Islet precursor cell (in vitro differentiated cells): Measurements from ENCODE around the gene CETP.

Experiments
- DNase-seq: peaks from one replicate; pipeline ENCODE4 v3.0.0-alpha.2; 2018

Gene CETP

DNA sequence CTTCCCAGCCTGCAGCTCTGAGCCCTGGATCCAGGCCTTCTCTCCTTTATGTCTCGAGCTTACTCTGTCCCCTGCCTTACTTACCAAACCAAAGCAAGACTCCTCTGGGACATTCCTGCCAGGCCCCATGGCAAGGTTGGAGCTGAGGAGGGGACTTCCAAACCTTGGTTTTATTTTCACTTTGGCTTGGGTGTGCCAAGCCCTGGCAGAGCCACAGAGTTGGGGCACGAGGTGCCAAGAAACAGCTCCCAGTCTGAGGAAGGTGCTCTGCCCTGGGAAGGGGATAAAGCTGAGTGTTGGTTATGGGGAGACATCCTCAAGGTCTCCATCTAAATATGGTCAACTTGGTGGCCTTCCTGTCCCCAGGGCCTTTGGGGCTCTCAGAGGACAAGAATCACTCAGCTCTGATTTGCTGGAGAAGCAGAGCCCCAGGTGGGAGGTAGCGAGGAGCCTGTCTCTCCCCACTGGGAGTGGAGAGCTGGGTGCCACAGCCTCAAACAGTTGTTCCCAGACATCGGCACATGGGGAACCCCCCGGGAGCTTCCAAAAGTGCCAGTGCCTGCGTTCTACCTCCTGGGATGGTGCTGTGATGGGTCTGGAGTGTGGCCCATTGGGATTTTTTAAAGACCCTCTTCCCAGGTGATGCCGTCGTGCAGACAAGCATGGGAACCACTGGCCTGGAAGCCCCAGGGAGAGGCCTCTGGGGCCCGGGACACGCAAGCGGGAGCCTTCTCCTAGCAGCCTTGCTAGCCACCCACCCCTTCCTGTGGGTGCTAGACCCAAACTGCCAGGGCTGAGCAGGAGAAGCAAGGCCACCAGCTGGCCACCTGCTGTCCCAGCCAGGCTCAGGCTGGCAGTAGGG is 37.9 kb downstream of the CETP start:
- DNase-seq, result no peak

DNA sequence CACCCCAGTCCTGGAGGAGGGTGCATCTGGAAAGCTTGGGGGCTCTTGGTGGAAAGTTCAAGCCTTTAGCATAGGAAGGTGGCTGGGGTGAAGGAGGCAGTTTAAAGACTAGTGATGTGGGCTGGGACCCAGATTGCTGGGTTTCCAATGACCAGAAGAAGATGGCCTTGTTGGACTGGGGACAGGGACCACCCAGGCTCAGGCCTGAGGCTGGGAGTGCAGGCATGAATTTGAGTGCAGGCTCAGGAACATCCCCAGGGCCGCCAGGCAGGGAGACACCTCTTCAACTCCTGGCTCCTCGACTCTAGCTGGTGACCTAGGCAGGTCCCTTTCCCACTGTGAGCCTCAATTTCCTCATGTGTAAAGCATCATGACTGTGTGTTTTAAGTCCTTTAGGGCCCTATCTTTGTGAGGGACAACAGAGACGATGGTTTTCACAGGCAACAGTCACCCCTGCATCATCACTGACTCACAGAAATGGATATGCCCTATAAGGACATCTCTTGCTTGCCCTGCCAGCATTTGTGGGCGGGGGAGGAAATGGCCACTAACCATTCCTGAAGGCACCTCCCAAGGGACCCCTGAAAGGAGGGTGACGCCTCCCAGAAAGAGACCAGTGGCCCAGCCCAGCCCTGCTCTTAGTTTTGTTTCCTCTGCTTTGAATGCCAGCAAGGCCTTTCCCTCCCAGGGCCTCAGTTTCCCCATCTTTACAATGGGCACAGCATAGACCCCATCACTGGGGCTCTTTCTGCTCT is 38.7 kb downstream of the CETP start:
- no peak for DNase-seq

DNA sequence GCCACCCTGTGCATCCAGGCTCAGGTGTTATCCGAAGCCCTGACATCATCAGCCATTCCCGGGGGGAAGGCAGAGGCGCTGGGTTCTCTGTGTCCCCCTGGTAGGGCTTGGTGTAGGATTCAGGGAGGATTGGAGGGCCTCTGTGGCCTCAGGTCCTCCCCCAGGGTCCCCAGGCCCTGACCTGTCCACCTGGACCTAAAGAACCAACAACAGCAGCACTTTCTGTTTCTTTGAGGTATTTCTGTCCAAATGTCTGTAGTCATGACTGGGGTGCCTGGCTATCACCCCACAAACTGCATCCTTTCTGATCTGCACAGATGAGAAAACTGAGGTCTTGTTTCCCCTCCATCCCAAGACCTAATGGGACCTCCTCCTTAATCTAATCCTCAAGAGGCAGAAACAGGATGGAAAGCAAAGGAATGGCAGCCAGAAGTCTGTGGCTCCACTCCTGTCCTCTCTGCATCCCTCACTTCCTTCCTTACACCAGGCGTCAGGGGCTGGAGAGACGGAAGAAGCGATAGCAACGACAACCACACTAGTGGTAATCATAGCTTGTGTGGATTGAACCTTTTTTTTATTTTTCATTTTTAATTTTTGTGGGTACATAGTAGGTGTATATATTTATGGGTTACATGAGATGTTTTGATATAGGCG is 39.4 kb downstream of the CETP start:
- DNase-seq, result no peak

DNA sequence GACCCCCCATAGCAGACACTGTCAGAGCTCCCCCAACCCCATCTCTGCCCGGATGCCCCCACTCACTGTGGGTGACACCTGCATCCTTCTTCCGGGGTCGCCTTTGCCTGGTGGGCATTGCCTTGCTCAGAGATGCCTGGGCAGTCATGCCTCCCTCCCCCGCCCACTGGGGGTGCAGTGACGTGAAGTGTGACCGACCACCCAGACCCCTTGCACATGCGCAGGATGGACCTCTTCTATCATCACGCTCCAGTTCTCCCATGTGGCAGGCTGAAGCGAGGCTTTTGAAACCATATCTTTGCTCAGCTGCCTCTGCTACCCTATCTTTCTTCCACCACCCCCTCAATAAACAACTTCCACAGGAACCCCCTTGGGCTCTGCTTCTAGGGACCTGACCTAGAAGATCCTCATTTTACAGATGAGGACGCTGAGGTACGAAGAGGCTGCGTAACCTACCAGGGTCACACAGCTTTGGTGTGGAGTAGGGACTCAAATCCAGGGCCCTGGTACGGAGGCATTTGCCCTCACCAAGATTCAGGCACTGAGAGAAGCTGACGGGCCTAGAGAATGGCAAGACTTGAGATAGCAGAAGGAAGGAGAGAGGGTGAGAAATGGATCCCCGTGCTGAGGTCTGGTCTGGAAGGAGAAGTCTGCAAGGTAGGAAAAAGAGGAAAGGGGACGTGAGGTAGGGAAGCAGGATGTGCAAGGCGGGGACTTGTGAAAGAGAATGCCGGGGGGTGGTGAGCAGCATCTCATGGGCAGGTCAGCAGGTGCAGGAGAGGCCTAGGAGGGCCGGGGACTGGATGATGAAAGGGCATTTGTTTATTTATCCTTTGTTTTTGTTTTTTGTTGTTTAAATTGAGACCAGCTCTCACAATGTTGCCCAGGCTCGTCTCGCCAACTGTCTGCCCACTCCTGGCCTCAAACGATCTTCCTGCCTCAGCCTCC is 42.0 kb downstream of the CETP start:
- DNase-seq, result peak; percentile 44

DNA sequence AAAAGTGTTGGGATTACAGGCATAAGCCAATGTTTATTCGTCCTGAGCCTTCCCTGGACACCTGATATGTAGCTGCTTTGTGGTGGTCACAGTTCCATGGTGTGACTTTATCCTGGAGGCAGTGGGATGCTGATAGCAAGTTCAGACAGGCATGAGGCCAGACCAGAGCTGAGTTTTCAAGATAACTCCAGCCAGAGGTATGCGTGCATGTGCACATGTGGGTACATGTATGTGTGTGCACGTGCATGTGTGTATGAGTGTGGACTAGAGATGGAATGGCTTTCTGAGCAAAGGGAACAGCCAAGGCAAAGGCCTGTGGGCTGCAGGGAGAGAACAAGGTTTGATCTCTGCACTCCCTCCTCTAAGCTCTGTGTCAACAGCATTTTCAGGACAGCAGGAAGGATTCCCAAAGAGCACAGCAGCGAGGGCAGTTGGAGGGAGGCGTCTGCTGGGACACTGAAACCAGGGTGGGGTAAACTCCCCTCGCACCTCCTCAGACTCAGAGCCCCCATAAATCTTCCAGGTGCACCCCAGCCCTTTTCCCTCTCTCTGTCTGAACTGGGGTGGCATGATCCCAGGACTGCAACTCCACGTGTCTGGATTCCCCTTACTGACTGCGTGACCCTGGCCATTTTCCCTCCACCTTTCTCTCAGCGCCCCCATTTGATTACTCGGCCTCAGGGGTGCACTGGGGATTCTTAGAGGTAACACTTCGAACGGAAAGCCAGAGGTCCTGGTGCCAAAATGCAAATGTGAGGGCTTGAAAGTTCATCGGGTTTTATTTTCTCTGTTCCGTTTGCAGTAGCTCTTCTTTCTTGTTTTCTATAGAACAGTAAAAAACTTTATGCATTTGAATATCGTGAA is 42.9 kb downstream of the CETP start:
- DNase-seq, result peak; percentile 46

DNA sequence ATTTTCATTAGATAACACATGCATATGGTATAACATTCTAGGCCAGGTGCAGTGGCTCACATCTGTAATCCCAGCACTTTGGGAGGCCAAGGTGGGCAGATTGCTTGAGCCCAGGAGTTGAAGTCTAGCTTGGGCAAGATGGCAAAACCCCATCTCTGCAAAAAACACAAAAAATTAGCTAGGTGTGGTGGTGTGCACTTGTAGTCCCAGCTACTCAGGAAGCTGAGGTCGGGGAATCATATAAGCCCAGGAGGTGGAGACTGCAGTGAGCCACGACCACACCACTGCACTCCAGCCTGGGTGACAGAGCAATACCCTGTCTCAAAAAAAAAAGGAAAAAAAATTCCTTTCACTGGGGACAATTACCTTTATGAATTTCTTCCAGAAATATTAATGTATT is 43.8 kb downstream of the CETP start:
- DNase-seq, result peak; percentile 8

DNA sequence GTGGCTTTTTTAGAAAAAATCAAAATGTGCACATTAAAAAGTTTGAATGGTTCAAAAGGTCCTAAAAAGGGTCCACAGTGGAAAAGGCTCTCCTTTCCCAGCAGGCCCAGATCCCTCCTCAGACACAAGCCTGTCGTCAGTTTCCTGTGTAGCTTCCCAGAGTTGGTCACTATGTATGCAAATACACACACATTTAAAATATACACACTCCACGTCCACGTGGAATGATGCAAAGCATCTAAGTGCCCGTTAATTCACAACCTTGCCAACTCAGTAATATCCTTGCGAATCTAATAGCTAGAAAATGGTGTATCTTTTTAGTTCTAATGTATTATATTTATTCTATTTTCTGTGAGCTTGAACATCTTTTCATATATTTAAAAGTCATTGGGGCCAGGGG is 45.3 kb downstream of the CETP start:
- DNase-seq, result peak; percentile 6

DNA sequence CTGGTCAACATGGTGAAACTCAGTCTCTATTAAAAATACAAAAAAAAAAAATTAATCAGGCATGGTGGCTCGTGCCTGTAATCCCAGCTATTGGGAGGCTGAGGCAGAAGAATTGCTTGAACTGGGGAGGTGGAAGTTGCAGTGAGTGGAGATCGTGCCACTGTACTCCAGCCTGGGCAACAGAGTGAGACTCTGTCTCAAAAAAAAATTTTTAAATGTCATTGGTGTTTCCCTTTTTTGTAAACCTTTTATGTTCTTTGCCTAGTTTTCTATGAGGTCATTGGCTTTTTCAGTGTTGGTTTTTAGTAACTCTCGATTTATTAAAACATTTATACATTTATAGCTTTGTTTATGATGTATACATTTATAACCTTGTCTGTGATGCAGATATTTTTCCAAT is 45.8 kb downstream of the CETP start:
- no peak for DNase-seq

DNA sequence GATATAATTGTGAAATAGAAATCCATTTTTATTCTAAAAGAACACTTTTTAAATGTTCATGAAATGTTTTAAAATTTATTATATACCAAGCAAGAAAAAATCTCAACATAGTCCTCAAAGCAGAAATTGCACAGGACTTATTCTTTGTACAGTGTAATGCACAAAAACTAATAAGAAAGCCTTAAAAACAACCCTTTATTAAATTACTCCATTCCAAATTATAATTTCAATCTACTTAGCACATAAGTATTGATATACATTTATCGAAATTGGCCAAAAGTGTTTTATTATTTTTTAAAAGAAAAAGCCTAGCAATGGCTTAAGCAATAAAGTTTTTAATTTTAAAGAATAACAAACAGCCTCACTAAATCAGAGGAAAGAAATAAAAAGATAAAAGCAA is 46.7 kb downstream of the CETP start:
- DNase-seq, result no peak

DNA sequence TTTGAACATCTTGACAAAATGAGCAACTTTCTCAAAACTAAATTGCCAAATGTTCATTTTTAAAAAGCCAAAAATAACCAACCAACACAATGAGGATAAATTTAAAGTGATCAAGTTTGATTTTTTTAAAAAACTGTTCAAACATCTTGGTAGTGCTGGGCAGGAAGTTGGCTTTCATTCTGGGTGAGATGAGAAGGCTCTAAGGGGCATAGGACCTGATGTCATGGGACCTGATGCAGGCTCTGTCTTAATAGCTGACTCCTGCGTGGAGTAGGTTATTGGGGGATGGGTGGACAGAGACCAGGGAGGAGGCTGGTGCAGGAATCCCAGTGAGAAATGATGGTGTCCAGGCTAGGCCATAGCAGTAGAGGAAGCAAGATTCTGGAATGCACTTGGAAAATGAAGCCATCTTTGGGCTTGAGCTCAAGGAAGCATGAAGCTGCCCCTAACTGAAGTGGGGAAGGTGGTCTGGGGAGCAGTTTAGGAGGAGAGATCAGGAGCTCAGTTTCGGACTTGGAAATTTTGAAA is 48.0 kb downstream of the CETP start:
- peak; percentile 22 for DNase-seq

DNA sequence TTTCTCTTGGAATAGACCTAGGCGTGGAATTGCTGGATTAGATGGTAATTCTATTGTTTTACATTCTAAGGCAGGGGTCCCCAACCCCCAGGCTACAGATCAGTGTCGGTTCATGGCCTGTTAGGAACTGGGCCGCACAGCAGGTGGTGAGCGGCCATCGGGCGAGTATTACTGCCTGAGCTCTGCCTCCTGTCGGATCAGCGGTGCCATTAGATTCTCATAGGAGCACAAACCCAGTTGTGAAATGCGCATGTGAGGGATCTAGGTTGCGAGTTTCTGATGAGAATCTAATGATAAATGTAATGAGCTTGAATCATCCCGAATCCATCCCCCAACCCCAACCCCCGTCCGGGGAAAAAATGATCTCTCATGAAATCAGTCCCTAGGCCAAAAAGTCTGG is 50.6 kb downstream of the CETP start:
- peak; percentile 48 for DNase-seq

DNA sequence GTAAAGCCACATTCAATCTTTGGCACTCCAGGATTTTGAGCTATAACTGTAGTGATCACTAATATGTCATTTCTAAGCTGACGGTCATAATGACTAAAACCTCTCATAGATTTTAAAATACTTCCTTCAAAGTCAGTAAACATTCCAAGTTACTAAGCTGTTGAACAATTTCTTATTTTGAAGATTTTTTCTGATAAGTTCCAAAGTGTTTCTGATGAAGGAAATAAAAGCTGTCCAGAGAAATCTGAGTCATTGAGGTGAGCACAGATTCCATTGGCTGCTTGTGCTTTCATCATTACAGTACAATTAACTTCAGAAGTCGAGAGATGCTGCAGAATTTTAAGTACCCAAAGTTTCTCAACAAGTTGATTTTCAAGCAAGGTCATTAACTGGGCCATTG is 51.5 kb downstream of the CETP start:
- DNase-seq, result no peak

DNA sequence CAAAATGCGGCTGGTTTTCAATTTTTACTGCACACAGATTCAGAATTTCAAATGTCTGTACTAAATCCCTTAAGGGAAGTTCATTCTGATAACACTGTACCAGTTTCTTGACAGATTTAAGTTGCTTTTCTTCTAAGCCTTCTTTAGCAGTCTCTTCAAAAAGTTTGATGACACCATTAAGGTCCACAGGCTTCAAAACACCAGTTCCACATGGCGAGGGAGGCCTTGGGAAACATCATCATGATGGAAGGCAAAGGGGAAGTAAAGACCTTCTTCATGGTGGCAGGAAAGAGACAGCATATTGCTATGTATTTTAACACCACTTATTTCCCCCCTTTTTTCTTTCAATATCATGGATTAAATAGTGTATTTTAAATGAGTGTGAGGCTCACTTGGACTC is 52.2 kb downstream of the CETP start:
- DNase-seq, result peak; percentile 10

DNA sequence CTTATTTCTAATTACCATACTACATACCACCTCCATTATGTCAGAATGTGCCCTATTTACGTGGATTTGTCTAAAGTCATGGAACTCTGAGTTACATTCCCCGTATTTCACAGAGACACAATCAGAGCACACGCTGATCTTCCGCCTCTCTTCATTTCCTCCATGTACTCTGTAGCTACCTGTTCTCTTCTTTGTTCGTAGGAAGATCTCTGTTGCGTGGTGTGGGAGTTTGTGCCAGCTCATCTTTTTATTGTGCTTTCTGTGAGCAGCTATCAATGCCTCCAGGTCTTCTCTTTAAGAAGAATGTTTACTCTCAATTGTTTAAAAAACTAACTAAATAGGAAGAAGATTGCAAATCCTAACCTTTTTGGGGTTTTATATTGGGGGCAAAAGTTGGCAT is 54.6 kb downstream of the CETP start:
- DNase-seq, result peak; percentile 4

DNA sequence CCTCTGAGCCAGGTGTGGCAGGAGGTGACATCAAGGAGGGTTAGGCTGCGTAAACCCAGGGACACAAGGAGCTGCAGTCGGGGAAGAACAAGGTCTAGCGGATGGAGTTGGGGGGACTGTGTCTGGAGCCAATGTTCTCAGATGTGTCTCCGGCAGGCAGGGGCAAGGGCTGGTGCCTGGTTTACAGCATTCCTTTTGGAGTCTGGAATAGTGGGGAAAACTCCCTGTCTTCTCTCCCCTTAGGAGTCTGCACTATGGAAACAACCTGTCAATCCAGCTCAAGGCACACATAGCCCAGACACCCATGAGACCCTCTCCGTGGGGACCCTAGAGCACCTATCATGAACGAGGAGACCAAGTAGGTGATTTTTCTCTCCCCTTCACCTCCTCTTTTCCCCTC is 55.1 kb downstream of the CETP start:
- peak; percentile 22 for DNase-seq

DNA sequence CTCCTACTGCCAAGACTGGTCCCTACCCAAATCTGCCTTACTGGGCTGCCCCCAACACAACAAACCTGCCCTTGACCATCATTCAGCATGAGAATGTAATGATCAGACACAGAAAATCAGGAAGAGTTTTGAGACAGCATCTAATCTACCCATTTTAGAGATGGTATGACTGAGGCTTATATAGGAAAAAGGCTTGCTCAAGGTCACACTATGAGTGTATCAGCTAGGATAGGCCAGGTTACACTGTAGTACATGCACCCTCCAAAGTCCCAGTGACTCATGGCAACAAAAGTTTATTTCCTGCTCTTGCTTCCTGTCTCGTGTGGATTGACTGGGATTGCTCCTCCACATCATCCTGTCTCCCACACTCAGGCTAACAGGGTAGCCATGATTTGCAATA is 55.5 kb downstream of the CETP start:
- DNase-seq, result peak; percentile 22

DNA sequence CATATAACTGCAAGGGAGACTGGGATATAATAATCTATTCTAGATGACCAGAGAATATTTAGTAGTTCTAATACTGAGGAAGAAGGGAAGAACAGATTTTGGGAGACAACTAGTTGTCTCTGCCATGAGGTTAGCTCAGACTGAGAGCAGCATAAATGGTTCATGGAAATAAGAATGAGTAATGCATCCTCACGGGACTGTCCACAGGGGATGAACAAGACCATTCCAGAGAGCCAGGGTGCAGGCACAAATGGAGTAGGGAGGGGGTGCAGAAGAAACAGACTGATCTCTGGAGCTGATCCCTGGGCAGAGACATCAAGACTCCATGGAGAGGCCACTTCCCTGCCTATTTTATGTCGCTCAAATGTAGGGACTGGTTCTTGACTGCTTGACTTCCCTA is 58.0 kb downstream of the CETP start:
- DNase-seq, result no peak

DNA sequence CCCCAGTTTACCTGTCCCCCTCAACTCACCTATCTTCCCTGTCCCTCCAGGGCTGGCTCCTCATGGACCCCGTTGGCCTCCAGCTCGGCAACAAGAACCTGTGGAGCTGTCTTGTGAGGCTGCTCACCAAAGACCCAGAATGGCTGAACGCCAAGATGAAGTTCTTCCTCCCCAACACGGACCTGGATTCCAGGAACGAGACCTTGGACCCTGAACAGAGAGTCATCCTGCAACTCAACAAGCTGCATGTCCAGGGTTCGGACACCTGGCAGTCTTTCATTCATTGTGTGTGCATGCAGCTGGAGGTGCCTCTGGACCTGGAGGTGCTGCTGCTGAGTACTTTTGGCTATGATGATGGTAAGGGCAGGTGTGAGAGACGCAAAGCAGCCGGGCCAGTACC is 58.9 kb downstream of the CETP start:
- no peak for DNase-seq

DNA sequence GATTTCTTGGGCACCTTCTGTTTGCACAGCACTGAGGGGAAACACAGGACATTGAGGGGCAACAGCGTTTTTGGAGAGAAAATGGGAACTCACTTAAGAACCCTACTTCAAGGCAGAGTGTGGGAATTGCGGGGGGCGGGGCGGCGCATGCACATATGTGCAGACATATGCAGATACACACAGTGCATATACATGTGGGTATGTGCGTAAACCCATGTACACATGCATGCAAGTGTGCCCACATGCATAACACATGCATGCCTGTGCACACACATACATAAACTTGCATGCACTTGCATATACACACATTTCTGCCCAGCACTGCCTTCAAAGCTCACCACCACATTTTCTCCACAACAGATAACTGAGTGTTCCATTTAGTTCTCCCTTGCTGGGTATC is 60.0 kb downstream of the CETP start:
- DNase-seq, result no peak

DNA sequence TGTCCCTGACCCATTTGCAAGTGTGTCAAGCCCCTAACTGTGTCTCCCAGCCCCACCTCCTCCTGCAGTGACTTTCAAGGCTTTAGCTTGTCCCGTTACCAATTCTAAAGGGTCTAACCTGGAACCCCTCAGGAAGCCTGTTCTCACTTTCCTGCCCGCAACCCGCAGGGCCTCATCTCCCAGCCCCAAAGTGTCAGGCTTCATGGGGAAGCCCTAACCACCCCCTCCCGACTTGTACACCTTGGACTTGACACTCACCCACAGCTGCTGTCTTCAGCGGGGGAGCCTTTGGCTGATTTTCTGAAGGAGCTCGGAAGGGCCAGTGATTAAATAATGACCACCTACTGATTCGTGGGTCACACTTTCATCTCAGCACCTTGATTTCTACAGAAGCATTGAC is 60.7 kb downstream of the CETP start:
- no peak for DNase-seq

DNA sequence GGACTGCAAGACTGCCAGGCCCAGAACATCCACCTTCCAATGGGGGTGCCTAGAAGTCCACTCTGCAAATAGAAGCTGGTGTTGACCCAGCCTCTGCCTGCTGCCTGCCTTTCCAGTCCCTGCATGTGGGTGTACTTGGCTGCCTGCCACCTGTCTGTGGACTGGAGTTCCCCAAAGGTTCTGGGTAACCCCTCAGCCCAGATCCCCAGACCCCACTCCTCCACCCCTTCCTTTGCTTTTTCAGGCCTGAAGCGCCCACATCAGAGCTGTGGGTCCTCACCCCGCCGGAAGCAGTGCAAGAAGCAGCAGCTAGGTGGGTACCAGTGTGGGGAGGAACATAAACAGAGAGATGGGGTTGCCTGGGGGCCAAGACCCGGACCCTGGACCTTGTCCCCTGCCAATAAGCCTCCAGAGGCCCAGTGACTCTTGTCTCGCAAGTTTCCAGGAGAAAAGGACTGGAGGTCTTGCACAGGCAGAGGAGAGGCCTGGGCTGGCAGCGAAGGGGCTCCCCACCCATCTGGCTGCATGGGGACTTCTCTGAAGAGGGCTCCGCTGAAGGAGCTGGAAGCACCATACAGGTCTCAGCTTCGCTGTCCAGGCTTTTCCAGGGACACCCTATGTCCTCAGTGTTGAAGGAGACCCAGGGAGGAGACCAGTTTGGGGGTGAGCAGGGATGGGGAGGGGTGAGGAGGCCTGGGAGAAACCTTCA is 61.9 kb downstream of the CETP start:
- DNase-seq, result no peak
